ENCODE measurements around the gene CYFIP2.
A peak's percentile ranks its signal among the peaks of the same experiment; 100 is the strongest.
"Not testable (repeated sequence)": the region's sequence is repeated elsewhere in the genome, so short reads cannot be mapped to it uniquely, and the experiment has no call there.

Gene CYFIP2

GRCh38 chr5:157390133-157390532 is 124.2 kb downstream of the CYFIP2 start:
- no peak for DNase-seq (ENCODE audit: low spot score)

- DNase-seq (ENCODE audit: low spot score) = peak; percentile 87
These were observed 124.8 kb downstream of the CYFIP2 start for GRCh38 chr5:157390551-157391297.

GRCh38 chr5:157398305-157398704 is 132.4 kb downstream of the CYFIP2 start:
- DNase-seq (ENCODE audit: low spot score) = no peak

GRCh38 chr5:157400741-157401495 is 135.0 kb downstream of the CYFIP2 start:
- no peak for DNase-seq (ENCODE audit: low spot score)

GRCh38 chr5:157415838-157416237 is 149.9 kb downstream of the CYFIP2 start:
- DNase-seq (ENCODE audit: low spot score) = no peak

GRCh38 chr5:157419521-157419920 is 153.6 kb downstream of the CYFIP2 start:
- DNase-seq (ENCODE audit: low spot score) = not testable (repeated sequence)

- not testable (repeated sequence) for DNase-seq (ENCODE audit: low spot score)
These were observed 164.0 kb downstream of the CYFIP2 start for GRCh38 chr5:157429920-157430319.

- peak; percentile 27 for DNase-seq (ENCODE audit: low spot score)
These were observed 165.7 kb downstream of the CYFIP2 start for GRCh38 chr5:157431544-157432200.

- DNase-seq (ENCODE audit: low spot score) = no peak
These were observed 168.2 kb downstream of the CYFIP2 start for GRCh38 chr5:157434096-157434495.

- no peak for DNase-seq (ENCODE audit: low spot score)
These were observed 177.2 kb downstream of the CYFIP2 start for GRCh38 chr5:157443041-157443549.

- DNase-seq (ENCODE audit: low spot score) = no peak
These were observed 178.3 kb downstream of the CYFIP2 start for GRCh38 chr5:157444224-157444623.
